ENCODE measurements around the gene GPAT3. TPM values are rescaled to one million over a fixed set of nuclear protein-coding genes. Genes with fewer than 3 reads are reported as not detected.

The GPAT3 gene
- total RNA-seq, 1 donor from 2014 or later: not detected

DNA sequence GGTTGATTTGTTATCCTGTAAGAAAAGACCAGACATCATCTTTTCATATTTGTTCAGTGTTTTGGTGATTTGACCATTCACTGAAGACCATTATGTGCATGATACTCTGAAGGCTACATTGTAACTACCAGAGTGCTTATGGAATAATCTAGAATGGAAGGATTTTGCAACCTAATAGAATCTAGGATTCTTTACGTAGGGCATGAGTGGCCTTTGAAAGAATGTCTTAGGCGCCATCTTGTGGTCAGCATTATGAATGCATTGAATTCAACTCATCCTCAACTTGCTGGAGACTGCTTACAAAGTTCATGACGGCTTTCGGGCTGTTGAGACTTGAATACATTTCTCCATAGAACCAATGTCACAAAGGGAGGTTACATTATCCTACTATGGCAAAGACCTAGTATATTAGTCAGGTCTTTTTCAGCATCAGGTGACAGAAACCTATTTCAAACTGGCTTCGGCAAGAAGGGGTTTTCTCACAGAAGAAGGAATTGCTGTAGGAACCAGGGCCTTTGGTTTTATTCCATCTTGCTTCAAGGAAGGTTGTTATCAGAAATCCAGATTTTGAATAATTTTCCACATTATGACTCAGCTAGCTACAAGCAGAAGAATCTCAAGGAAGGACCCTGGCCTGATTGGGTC, 104.1 kb downstream of the GPAT3 start:
- no peaks in the 10 kb centered on the region for H3K36me3 Mint-ChIP-seq (ENCODE audit: unreplicated experiment)
- DNase-seq (ENCODE audit: extremely low spot score, unreplicated experiment): no peak
- no peak overlapping the region for H3K4me3 Mint-ChIP-seq (ENCODE audit: unreplicated experiment)
- no peak overlapping the region for H3K27ac Mint-ChIP-seq (ENCODE audit: unreplicated experiment)
- no peaks in the 10 kb centered on the region for H3K4me1 Mint-ChIP-seq (ENCODE audit: unreplicated experiment)
- TF ChIP-seq, protein P1, sequence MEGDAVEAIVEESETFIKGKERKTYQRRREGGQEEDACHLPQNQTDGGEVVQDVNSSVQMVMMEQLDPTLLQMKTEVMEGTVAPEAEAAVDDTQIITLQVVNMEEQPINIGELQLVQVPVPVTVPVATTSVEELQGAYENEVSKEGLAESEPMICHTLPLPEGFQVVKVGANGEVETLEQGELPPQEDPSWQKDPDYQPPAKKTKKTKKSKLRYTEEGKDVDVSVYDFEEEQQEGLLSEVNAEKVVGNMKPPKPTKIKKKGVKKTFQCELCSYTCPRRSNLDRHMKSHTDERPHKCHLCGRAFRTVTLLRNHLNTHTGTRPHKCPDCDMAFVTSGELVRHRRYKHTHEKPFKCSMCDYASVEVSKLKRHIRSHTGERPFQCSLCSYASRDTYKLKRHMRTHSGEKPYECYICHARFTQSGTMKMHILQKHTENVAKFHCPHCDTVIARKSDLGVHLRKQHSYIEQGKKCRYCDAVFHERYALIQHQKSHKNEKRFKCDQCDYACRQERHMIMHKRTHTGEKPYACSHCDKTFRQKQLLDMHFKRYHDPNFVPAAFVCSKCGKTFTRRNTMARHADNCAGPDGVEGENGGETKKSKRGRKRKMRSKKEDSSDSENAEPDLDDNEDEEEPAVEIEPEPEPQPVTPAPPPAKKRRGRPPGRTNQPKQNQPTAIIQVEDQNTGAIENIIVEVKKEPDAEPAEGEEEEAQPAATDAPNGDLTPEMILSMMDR (IDR thresholded peaks at IDR 0.05): peak; percentile 84
- peaks cover 39% of the 10 kb centered on the region for H3K27me3 Mint-ChIP-seq (ENCODE audit: unreplicated experiment)
- no peaks in the 10 kb centered on the region for H3K9me3 Mint-ChIP-seq (ENCODE audit: unreplicated experiment)

DNA sequence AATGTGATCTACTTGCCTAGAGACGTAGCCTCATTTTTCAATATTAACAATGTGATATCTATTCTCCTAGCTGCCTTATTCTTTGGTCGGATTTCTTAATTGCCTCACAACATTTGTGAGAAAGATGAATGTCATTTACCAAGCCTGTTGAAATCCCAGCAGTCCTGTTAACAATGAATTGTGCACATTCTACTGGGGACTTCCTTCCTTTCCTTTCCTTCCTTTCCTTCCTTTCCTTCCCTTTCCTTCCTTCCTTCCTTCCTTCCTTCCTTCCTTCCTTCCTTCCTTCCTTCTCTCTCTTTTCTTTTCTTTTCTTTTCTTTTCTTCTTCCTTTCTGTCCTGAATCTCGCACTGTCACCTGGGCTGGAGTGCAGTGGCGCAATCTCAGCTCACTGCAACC, 107.1 kb downstream of the GPAT3 start:
- H3K27ac Mint-ChIP-seq (ENCODE audit: unreplicated experiment): no peak overlapping the region
- TF ChIP-seq, protein P1 (IDR thresholded peaks at IDR 0.05): no peak

DNA sequence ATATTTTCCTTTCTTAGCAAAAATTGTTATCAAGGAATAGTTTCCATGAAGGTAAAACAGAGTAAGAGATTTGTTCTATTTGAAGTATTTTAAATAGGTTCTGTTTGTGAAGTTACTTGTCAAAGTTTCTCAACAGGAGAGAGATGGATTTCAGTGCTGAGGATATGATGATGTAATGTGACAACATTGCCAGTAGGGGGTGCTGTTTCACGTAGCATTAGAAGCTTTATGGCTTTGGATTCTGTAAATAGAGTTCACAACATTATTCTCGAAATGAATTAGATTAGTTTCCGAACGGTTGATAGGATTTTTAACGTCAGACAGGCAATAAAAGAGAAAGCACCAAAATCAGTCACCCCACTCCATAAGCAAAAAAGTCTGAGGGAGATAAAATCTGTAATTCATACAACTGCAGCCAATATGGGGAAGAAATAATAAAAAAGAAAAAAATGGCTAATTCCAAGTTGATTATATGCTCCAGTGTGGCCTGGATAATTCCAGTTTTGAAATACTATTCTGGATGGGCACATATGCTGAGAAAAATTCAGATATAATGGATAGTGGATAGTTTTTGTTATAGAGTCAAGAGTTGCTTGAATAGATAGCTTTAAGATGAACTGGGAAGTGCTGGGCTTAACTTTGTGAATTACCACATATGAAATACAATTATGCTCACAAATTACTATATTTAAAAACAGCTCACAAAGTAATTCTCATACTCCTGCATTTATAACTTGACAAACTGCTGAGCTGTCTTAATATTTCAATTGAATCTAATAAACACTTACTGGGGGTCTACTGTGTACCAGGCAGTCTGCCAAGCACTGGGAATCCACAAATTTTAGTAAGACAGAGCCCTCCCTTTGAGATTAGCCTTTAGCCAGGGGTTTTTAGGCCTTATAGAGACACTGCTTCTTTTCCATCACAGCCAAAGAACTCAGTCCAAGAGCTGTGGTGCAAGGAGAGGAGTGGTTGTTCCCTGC, 109.1 kb downstream of the GPAT3 start:
- Mint-ChIP-seq H3K9me3 (ENCODE audit: unreplicated experiment) (no peaks in the 10 kb centered on the region), H3K4me1 (ENCODE audit: unreplicated experiment) (no peaks in the 10 kb centered on the region), H3K27ac (ENCODE audit: unreplicated experiment) (no peak overlapping the region), H3K36me3 (ENCODE audit: unreplicated experiment) (no peaks in the 10 kb centered on the region), H3K4me3 (ENCODE audit: unreplicated experiment) (no peak overlapping the region), H3K27me3 (ENCODE audit: unreplicated experiment) (peaks cover 31% of the 10 kb centered on the region)
- TF ChIP-seq, protein P1 (IDR thresholded peaks at IDR 0.05): peak; percentile 86
- no peak for DNase-seq (ENCODE audit: extremely low spot score, unreplicated experiment)

More for the DNA sequence above, 107.1 kb downstream of the GPAT3 start:
- Mint-ChIP-seq H3K9me3 (ENCODE audit: unreplicated experiment) (no peaks in the 10 kb centered on the region), H3K36me3 (ENCODE audit: unreplicated experiment) (no peaks in the 10 kb centered on the region), H3K4me1 (ENCODE audit: unreplicated experiment) (no peaks in the 10 kb centered on the region), H3K4me3 (ENCODE audit: unreplicated experiment) (no peak overlapping the region), H3K27me3 (ENCODE audit: unreplicated experiment) (peaks cover 35% of the 10 kb centered on the region)
- no peak for DNase-seq (ENCODE audit: extremely low spot score, unreplicated experiment)

DNA sequence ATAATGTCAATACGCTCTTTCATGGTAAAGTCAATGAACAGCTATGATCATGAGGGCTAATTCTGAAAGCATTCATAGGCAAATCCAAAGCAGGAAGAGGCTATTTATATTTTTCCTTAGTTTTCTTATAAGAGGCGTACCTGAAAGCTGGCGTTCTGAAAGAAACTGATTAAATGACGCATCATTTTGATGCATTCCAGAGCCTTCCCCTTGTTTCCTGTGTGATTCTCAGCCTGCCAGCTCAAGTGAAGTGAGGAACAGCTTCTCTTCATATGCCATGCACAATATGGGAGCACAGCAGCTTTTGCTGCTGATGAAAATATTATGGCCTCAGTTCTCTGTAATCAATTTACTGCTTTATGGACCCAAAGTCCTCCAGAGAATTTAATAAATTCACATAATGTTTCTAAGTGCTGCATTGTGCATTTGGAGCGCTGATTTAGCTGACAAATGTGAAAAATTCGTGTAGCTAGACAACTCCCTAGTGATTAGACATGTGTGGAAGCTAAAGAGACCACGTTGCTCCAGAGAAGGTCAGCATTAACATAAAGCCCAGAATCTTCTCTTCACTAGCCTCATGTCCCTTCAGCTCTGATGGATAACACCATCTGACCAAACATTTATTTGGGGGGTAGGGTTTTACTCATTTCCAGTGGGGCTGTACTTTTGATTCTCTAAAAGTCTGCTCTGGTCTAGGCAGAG, 110.8 kb downstream of the GPAT3 start:
- no peak for DNase-seq (ENCODE audit: extremely low spot score, unreplicated experiment)
- H3K9me3 Mint-ChIP-seq (ENCODE audit: unreplicated experiment): no peaks in the 10 kb centered on the region
- H3K27ac Mint-ChIP-seq (ENCODE audit: unreplicated experiment): no peak overlapping the region
- H3K27me3 Mint-ChIP-seq (ENCODE audit: unreplicated experiment): peaks cover 19% of the 10 kb centered on the region
- H3K4me3 Mint-ChIP-seq (ENCODE audit: unreplicated experiment): no peak overlapping the region
- no peaks in the 10 kb centered on the region for H3K4me1 Mint-ChIP-seq (ENCODE audit: unreplicated experiment)
- TF ChIP-seq, protein P1 (IDR thresholded peaks at IDR 0.05): no peak
- H3K36me3 Mint-ChIP-seq (ENCODE audit: unreplicated experiment): no peaks in the 10 kb centered on the region

All from osteocyte (in vitro differentiated cells).